GM21737 (cell line): Measurements from ENCODE around the gene ST8SIA5.

ENCODE experiments used
- ATAC-seq: cut with Tn5 transposase; IDR thresholded peaks from one replicate; pipeline ENCODE4 v1.9.1; 2021; ENCODE audit warnings: mild to moderate bottlenecking, moderate library complexity; ENCODE audit not compliant: unreplicated experiment

ST8SIA5 gene

GRCh38 chr18:46676182-46676835, 80.5 kb downstream of the ST8SIA5 start:
- no peak for ATAC-seq

DNA sequence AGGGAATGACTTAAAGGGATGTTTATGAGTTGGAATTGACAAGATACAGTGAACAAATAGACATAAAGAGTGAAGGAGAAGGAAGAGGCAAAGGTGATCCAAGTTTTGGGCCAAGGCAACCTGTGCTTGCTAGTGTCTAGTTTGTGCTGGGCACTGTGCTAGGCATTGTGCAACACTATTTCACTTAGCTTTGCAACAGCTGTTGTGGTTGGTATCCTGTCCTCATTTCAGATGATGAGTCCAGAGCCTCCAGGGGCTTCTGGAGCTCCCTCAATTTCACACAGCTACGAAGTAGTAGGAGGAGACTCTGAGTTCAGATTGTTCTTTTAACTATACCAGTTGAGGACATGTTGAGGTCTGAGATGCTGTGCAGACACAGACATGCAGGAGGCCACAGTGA, 81.7 kb downstream of the ST8SIA5 start:
- ATAC-seq, result no peak

DNA sequence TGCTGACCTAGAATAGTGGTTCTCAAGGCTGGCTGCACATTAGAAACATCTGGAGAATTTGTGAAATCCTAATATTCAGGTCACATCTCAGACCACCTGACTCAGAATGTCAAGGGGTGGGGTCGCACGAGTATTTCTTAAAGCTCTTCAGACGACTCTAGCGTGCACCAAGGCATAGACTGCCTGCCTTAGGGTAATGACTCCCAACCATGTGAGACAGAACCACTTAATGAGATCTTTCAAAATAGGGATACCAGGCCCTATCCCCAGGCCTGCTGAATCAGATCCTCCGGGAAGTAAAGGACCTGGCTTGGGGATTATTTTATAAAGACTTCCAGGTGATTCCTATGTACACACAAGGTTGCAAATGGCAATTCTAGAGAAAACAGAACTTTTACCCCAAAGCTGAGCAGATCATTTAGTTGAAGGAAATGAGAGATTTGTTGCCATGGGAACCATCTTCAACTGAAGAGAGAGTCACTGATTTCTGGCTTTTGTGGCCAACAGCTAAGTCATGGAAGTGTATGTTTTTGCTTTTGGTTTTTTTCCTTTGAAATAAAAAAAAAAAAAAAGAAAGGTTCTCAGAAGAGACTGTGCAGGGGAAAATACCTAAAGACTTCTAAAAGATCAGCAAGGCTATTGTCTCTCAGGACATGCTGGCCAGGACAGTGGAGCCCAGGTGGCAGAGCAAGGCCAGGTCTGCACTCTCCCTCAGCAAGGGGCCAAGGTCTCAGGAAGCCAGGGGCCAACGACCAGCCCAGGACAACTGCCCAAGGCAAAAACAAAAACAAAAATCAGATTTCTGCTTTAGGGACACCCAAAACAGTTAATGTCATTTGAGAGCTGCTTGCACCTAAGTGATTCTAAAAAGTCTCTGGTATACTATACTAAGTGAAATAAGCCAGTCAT, 84.5 kb downstream of the ST8SIA5 start:
- no peak for ATAC-seq

- ATAC-seq, result no peak
Observed at GRCh38 chr18:46668694-46669093, 88.2 kb downstream of the ST8SIA5 start.

DNA sequence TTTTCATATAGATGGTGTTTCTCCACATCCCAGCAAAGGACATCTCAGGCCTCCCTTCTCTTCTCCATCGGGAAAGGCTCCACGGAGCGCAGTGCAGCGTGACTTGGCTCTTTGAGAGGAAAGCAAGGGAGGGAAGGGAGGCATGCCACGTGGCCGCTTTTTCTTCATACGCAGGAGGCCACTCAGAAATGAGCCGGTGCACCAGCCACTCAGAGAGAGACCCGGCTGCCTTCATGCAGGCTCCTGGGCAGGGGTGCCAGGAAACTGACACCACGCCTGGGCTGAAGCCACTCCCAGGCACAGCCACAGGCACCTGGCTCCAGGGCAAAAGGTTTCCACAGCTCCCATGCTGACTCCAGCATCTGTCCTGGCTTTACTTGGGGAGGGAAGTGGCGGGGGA, 88.7 kb downstream of the ST8SIA5 start:
- no peak for ATAC-seq

- ATAC-seq, result no peak
Observed at GRCh38 chr18:46663539-46663938, 93.3 kb downstream of the ST8SIA5 start.

DNA sequence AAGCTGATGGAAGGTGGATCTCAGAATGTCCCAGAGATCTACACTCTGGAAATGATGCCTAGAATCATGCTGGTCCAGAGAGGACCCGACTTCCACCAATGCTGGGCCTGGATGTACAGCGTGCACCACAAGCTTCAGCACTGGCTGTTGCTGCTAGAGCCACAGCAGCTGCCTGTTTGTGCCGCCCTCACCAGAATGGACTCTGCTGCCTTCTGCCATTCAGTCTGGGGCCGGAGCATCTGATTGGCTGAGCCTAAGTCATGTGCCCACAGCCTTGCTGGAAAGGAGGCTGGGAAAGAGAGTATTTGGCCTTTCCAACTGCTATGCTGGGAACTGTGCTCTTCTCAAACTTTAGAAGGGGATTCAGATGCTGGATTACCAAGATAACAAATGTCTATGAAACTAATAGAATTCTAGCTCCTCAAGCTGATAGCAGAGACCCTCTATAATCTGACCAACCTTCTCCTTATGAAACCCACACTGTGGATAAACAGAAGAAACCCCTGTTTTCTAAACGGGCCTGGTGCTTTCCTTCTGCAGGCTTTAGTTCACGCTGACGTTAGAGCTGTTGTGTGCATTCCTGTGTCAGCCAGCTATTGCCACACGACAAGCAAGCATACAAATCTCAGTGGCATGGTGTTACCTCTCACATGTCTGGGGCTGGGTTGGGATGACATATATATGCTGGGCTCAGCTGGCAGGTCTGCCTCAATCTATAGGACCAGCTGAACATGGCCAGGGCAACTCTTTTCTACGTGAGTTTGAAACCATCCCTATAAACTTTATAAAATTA, 95.7 kb downstream of the ST8SIA5 start:
- ATAC-seq, result no peak

DNA sequence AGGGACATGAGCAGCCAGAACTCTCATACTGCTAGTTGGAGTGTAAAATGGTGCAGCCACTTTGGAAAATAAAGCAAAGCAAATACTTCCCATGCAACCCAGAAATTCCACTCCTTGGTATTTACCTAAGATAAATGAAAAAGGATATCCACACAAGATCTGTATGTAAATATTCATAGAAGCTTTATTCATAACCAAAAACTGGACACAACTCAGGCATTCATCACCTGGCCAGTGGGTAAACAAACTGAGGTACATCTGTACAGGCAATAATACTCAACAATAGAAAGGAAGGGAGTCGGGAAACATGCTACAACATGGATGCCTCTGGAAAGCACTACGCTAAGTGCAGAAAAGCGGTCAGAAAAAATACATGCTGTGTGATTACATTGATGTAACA, 97.4 kb downstream of the ST8SIA5 start:
- ATAC-seq, result no peak

GRCh38 chr18:46657115-46657955, 99.5 kb downstream of the ST8SIA5 start, which contains the start of gene LOXHD1:
Gene LOXHD1, minus strand, starts transcription at chr18:46657220. Its CDS starts 187 bp downstream, at chr18:46657033.
- ATAC-seq, result no peak

- no peak for ATAC-seq
Observed at GRCh38 chr18:46656326-46657114, 100.3 kb downstream of the ST8SIA5 start.

DNA sequence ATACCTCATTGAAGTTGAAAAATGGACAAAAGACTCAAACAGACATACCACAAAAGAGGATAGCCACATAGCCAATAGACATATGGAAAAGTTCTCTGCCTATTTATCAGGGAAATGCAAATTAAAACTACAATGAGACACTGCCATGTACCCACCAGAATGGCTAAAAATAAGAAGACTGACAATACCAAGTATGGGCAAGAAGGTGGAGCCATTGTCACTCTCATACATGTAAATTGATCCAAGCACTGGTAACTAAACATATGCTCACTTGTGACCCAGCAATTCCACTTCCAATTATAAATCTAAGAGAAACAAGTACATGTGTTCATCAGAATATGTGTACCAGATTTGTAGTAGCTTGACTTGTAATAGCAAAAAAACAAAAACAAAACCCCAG, 104.5 kb downstream of the ST8SIA5 start:
- ATAC-seq, result no peak

GRCh38 chr18:46650681-46651080, 106.2 kb downstream of the ST8SIA5 start:
- no peak for ATAC-seq

DNA sequence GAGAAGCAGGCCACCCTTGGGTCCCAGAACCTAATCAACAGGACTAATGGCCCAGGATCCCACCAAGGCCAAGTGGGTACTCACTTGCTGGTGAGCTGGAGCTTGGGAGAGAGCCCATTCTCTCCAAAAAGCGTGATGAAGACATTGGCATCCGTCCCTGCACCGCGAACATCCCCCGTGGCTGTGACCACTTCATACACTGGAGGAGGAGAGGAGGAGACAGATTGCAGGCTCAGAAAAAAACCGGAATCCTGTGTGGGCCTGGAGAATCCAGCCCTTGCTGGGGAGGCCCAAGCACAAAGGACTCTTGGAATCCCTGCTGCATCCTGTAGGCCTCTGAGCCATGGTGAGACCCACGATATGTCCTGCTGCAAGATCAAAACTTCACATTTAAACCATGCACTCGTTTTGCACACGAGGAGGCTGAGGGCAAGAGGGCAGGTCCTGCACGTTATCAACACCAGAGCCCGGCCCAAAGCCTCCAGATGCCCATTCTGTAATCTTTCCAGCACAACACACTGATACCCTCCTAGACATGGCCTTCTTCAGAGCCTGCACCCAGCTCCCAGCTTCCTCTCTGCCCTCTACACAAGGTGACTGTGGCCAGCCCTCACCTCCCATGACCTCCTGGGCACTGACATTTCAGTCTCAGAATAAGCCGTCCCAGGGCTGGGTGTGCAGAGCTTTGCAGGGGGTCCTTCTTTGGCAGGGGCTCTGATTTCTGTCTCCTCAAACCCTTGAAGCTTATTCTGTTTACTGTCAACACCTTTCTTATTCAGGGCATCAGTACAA, 107.6 kb downstream of the ST8SIA5 start:
- no peak for ATAC-seq

GRCh38 chr18:46646468-46646867, 110.4 kb downstream of the ST8SIA5 start:
- ATAC-seq, result no peak

GRCh38 chr18:46642561-46642960, 114.3 kb downstream of the ST8SIA5 start:
- ATAC-seq, result no peak

GRCh38 chr18:46641917-46642316, 114.9 kb downstream of the ST8SIA5 start:
- ATAC-seq, result no peak

GRCh38 chr18:46639386-46639785, 117.5 kb downstream of the ST8SIA5 start:
- ATAC-seq, result no peak

DNA sequence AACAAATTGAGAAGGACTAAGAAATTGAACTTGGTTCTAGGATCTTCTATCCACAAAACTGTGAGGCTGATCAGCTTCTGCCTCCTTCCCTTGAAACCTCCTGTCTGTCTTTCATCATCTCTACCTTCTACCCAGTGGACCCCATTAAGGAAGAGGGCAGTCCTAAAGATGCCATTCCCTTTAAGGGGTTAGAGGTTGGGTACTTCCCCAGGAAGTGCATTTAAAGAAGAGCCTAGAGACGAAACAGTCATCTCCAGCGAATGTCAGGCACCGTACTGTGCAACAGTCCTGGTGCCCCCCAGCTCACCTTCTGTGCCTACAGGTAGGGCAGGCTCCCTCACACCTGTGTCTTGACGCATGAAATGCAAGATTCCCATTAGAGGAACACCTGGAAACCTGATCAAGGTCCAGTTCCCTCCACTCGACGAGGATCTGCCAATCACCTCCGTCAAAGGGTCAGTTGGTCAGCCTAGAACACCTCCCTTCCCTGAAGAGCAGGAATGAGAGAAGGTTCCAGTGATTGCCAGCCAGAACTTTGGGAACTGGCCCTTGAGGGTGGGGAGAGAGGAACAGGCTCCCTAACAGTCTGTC, 120.7 kb downstream of the ST8SIA5 start:
- no peak for ATAC-seq
